ENCODE results near the gene UBL4B.

GRCh38 chr1:110070671-110071242 is 41.5 kb upstream of the UBL4B start, which contains the start of gene ALX3:
- TF ChIP-seq EZH2 (IDR thresholded peaks at IDR 0.05; ENCODE audit: low read depth, unreplicated experiment): peak; percentile 39
- no peak for TF ChIP-seq CREB1 (CRISPR knock-in tag; IDR thresholded peaks at IDR 0.05; ENCODE audit: low read depth)
